GM19438 (cell line): Measurements from ENCODE around the gene PCBD1.

Source experiments
- ATAC-seq: cut with Tn5 transposase; IDR thresholded peaks from one replicate; pipeline ENCODE4 v1.9.1; 2021; ENCODE audit warnings: low read depth; ENCODE audit not compliant: unreplicated experiment

PCBD1 gene

GRCh38 chr10:70918851-70919530, 30.6 kb upstream of the PCBD1 start:
- no peak for ATAC-seq

DNA sequence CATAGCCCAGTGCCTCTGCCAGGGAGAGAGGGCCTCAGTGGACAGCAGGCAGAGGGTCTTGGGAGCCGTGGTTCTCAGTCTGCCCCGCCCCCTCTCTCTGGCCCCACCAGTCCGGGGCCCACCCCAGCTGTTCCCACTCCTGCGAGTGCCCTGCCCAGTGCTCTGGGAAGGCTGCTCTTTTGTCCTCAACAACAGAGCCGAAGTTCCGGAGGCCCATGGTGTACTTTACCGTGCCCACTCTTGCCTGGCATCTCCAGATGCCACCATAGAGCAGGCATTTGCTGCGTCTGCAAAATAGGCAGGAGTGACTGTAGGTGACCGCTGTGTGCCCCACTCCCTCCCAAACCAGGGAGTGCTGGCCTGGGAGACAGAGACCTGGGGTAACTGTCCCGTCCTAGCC, 29.3 kb upstream of the PCBD1 start:
- no peak for ATAC-seq

- ATAC-seq = no peak
Observed at GRCh38 chr10:70917226-70917625, 28.9 kb upstream of the PCBD1 start.

- ATAC-seq = no peak
Observed at GRCh38 chr10:70916241-70916640, 27.9 kb upstream of the PCBD1 start.

DNA sequence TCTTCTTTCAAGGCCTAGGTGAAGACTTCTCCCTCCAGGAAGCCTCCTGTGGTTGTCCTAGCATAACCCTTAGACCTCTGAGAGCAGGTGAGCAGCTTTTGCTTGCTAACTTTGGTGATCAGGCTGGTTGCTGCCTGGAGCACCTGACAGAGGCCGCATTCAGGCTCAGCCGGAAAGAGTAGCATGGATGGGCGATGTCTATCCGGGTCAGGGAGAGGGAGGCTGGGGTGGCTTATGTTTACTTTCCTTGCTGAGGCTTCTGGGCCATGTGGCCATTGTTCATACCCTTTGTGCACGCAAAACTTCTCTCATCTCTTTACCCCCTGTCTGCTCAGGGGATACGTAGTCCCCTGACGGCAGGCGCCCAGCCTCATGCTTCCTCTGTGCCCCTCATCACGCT, 27.4 kb upstream of the PCBD1 start:
- no peak for ATAC-seq

DNA sequence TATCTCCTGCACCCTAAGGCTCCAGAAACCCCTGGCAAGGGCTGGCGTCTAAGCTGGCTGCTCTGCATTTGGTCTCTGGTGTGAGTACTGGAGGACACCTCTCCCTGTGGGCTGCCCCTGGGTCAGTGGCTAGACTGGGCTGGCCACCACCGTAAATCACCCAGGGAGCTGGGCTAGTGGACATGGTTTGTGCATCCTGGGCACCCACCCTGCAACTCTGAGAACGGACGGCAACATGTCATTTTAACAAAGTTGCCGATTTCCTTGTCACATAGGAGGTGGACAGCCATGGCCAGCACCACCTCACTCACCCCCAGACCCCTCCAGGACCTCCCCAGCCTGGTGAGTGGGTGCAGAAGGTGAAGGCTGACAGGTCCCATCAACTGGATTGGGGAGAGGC, 26.8 kb upstream of the PCBD1 start:
- ATAC-seq = no peak

DNA sequence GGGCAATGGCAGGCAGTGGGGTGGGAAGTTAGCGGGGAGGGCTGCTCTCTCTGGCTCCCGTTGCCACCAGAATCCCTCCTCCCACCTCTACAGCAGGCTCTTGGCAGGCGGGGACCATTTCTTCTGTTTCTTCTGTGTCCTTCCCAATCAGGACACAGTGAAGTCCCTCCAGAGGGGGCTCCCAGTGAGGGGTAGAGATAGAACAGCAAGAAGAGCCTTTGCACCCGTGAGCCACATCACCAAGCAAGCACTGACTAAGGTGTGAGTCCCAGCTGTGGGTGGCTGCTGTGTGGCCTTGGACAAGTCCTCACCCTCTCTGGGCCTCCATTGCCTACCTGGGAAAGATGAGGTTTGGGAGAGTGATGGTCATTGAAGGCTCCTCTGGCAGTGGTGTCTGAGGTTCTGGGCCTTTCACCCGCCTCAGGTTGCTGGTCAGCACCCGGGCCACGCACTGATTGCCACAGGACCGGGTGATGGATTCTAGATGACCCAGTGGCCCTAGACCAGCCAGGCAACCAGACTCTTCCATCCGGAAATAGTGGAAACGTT, 26.0 kb upstream of the PCBD1 start:
- no peak for ATAC-seq

DNA sequence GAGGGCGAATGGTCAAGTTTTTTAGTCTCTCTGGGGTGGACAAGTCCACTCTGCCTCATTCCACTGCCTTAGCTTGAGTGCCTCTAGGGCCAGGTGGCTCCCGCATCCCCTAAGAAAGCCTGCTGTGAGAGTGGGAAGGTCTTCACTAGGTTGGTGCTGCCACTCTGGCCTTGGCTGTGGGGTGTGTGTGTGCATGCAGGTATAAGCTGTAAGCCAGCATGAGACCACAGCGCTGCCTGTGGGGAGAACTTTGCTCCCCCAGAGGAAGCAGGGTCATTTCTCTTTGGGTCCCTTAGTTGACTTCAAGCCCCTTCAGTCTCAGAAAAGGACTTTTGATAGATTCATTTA, 25.5 kb upstream of the PCBD1 start:
- ATAC-seq = no peak

DNA sequence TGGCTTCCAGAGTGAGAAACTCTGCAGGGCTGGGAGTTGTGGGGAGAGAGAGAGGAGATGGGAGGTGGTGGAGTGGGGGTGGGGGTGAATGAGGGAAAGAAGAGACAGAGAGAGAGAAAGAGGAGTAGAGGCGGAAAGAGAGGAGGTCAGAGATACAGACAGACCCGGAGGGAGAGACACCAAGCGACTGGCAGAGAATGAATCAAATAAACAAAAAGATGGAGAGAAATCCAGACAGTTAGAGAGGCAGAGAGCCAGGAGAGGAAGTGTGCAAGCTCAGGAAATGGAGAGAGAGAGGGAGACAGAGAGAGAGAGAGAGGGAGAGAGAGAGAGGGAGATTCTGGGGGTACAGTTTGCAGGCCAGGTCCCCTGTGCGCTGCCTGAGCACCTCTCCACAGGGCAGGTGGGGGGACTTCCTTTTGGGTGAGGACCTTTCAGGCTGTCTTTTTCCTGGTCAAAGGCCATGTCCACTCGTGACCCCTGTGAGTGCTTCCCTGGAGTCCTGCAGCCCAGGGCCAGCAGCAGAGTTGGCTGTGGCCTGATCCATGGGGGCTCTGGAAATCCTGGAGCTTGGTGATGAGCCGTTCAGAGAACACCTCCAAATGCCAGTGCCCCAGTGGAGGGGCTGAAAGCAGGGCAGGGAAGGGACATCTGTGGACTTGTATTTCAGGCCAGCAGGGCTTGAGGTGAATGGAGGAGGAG, 25.0 kb upstream of the PCBD1 start:
- no peak for ATAC-seq

DNA sequence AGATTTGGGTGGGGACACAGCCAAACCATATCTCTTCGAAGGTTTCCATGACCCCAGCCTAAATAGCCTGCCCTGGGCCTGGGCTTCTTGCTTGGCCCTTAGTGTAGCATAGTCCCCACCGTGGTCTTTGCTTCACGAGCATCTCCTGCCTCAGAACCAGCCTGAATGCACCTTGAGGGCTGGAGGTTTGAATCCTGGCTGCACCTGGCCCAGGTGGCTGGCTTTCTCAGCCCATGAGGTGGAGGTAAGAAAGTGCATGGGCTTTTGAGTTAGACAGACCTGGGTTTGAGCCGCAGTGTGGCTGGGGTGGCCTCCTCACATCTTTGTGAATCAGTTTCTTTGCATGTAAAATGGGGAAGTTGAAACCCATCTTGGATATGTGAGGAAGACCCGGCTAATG, 24.2 kb upstream of the PCBD1 start:
- ATAC-seq = no peak

- ATAC-seq = no peak
Observed at GRCh38 chr10:70911386-70911785, 23.0 kb upstream of the PCBD1 start.

DNA sequence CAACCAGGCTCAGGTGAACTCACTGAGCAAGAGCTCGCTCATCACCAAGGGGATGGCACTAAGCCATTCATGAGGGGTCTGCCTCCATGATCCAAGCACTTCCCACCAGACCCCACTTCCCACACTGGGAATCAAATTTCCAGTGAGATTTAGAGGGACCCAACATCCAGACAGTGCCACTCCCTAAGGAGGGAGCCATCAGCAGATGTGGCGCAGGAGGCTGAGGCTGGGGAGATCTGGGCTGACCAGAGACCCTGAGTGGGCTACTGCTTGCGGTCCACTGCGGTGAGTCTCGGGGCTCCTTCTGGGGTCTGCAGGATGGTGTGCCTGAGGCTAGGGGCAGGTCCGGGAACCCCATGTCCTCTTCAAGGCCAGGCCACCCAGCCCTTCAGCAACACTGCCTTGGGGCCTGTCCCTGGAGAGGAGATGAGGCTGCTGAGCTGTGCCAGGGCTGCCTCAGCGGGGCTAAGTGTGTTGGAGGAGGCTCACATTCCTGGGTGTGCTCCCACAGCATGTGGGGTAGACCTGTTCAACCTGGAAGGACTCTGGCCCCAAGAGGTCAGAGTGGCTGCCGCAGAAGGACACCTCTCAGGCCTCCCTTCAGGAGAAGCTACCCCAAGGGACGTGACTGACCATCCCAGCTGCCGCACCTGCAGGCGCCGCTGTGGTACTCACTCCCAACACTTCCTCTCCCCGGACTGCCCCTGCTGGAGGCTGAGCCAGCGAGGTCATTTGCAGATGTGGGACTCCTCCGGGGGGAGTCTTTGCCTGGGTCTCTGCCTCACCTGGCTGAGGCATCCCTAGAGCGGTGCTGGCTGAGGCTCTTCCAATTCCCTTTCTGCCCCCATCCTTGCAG, 22.3 kb upstream of the PCBD1 start:
- ATAC-seq = no peak

- ATAC-seq = no peak
Observed at GRCh38 chr10:70909326-70909935, 21.1 kb upstream of the PCBD1 start.

- no peak for ATAC-seq
Observed at GRCh38 chr10:70908406-70909296, 20.3 kb upstream of the PCBD1 start.

DNA sequence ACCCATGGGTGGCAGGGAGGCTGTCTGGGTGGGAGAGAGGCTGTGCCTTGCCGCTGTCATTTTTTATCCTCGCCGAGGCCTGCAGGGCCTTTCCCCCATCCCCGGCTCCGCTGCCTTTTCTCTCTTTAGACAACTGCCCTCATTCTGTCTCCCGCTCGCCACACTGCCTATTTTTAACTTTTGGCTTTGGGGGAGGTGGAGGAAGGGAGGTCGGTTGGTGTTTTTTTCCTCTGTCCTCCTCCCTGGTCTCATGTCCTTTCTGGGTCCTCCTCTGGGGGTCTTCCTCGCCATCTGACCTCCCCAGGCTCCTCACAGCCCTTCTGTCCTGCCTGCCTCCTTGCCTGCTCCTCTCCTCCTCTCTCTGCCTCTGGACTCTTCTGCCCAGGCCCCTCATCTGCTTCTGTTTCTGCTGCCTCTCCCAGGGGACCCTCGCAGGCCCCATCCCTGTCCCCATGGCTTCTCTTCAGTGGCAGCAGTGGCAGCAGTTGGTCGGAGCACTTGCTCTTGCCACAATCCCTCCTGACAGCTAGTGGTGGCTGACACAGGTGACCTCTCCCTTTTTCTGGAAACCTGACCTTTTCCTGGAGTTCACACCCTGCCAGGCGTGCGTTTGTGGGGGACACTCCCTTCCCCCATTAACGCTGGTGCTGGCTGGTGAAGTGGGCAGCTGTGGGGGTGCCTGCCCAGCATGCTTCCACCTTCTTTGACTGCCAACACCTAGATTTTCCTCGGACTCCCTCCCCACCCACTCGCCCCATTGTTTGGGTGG, 19.5 kb upstream of the PCBD1 start:
- ATAC-seq = no peak

GRCh38 chr10:70906953-70907636, 18.7 kb upstream of the PCBD1 start:
- ATAC-seq = no peak

DNA sequence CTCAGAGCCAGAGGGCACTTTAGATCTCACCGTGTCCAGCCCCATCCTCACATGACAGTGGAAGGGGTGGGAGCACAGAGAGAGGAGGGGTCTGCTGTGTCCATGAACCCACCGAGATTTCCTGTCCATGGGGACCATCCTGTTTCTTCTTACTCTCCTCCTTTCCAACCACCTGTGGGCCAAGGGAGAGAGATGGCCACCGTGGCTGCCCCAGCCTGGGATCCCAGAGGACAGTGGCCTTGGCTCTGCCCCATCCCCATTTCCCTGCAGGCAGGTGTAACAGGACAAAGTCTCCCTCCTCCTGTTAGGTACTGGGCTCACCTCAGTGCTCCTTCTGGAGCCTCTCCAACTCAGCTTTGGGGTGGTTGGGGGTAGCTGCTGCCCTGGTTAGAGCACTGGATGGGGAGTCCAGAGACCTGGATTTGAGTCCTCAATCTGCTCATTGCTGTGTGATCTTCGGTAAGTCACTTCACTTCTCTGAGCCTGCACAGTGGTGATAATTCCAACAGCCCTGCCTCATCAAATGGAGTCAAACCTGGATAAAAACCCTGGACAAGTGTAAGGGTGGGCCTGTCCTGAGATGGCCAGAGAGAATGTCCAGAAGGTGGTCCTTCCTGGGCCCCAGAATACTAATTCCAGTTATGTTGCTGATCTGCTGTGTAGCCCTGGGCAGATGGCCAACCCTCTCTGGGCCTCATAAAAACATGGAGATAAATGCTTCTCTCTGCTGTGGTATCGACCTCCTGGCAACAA, 17.8 kb upstream of the PCBD1 start:
- no peak for ATAC-seq
